AG04450 (cell line): Measurements from ENCODE around the gene KCNK3. TPM values are rescaled to one million over a fixed set of nuclear protein-coding genes. Genes with fewer than 3 reads are reported as not detected.

Source experiments
- CTCF ChIA-PET: fragments of 300-600, 350-600 bp; formaldehyde crosslinking; extraction: SDS; loops from one replicate; lab custom pipeline; 2022; ENCODE audit warnings: antibody characterized with exemption, inconsistent platforms; lab: Charles Lee
- POLR2A ChIA-PET: fragments of 350-600 bp; formaldehyde crosslinking; extraction: SDS; loops from one replicate; lab custom pipeline; 2021; ENCODE audit warnings: antibody characterized with exemption, inconsistent platforms; lab: Yijun Ruan, JAX
- DNase-seq: peaks from one replicate; pipeline ENCODE4 v3.0.0-alpha.2; 2011; ENCODE audit warnings: low read depth, low spot score
- H3K27ac ChIP-seq: one replicate; pipeline ENCODE4 v1.5.1; 2012; ENCODE audit warnings: low read depth, low read length, control low read depth
- H3K27me3 ChIP-seq: one replicate; pipeline ENCODE4 v1.6.0; 2012; ENCODE audit warnings: low read length; ENCODE audit not compliant: control insufficient read depth, insufficient read depth
- H3K4me3 ChIP-seq: 2 replicates; pipeline ENCODE4 v1.5.1; 2011; ENCODE audit warnings: mild to moderate bottlenecking, low read depth, low read length, control low read depth
- H3K9me3 ChIP-seq: 2 replicates; pipeline ENCODE4 v1.5.1; 2012; ENCODE audit warnings: low read length; ENCODE audit not compliant: control insufficient read depth, insufficient read depth
- polyA plus RNA-seq: library from polyadenylated mRNA; depleted of rRNA; stranded (reverse); fragments of >200 nt; gene quantifications from 2 replicates; pipeline ENCODE4 v1.2.3, GENCODE V29; 2011
- TF ChIP-seq, protein P1 (sequence below): IDR thresholded peaks from 2 replicates; pipeline ENCODE4 v1.5.1; 2011; ENCODE audit warnings: low read depth, low read length, control low read depth, inconsistent platforms

The KCNK3 gene
- polyA plus RNA-seq, 1 experiment = 0.05 TPM

GRCh38 chr2:26647981-26648380, 44.5 kb upstream of the KCNK3 start:
- no peak overlapping the region for H3K4me3 ChIP-seq
- TF ChIP-seq, protein P1, sequence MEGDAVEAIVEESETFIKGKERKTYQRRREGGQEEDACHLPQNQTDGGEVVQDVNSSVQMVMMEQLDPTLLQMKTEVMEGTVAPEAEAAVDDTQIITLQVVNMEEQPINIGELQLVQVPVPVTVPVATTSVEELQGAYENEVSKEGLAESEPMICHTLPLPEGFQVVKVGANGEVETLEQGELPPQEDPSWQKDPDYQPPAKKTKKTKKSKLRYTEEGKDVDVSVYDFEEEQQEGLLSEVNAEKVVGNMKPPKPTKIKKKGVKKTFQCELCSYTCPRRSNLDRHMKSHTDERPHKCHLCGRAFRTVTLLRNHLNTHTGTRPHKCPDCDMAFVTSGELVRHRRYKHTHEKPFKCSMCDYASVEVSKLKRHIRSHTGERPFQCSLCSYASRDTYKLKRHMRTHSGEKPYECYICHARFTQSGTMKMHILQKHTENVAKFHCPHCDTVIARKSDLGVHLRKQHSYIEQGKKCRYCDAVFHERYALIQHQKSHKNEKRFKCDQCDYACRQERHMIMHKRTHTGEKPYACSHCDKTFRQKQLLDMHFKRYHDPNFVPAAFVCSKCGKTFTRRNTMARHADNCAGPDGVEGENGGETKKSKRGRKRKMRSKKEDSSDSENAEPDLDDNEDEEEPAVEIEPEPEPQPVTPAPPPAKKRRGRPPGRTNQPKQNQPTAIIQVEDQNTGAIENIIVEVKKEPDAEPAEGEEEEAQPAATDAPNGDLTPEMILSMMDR = no peak
- ChIA-PET CTCF (no interaction called here), POLR2A (no interaction called here)
- H3K9me3 ChIP-seq = peaks cover 3% of the 10 kb centered on the region; the same call in 1 of the 2 replicates
- DNase-seq = no peak
- H3K27ac ChIP-seq = no peak overlapping the region
- peaks cover 73% of the 10 kb centered on the region for H3K27me3 ChIP-seq

GRCh38 chr2:26648516-26648915, 44.0 kb upstream of the KCNK3 start:
- CTCF ChIA-PET = no interaction called here
- POLR2A ChIA-PET = no interaction called here
- Histone ChIP-seq H3K27ac (no peak overlapping the region), H3K27me3 (peaks cover 73% of the 10 kb centered on the region), H3K9me3 (peaks cover 3% of the 10 kb centered on the region; the same call in 1 of the 2 replicates), H3K4me3 (no peak overlapping the region)
- no peak for DNase-seq
- TF ChIP-seq, protein P1 = no peak

DNA sequence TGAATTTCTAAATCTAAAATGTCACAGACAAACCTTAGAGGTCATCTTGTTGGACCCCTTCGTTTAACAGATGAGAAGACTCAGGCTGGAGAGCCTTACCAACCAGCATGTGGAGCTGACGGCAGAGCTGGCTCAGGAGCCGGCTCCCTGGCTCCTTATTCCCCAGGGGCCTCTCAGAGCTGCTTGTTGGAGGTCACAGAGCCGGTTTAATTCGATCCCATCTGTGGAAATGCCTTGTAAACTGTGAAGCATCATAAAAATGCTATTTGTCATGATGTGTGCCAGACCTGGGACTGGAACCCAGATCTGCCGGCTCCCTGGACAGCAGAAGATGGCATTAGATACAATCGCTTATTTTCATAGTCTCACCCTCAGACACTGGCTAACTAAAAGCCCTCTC, 43.2 kb upstream of the KCNK3 start:
- CTCF ChIA-PET = no interaction called here
- TF ChIP-seq, protein P1 = no peak
- H3K27me3 ChIP-seq = peaks cover 72% of the 10 kb centered on the region
- POLR2A ChIA-PET = no interaction called here
- H3K4me3 ChIP-seq = no peak overlapping the region
- DNase-seq = no peak
- H3K27ac ChIP-seq = no peak overlapping the region
- H3K9me3 ChIP-seq = peaks cover 3% of the 10 kb centered on the region; the same call in 1 of the 2 replicates

DNA sequence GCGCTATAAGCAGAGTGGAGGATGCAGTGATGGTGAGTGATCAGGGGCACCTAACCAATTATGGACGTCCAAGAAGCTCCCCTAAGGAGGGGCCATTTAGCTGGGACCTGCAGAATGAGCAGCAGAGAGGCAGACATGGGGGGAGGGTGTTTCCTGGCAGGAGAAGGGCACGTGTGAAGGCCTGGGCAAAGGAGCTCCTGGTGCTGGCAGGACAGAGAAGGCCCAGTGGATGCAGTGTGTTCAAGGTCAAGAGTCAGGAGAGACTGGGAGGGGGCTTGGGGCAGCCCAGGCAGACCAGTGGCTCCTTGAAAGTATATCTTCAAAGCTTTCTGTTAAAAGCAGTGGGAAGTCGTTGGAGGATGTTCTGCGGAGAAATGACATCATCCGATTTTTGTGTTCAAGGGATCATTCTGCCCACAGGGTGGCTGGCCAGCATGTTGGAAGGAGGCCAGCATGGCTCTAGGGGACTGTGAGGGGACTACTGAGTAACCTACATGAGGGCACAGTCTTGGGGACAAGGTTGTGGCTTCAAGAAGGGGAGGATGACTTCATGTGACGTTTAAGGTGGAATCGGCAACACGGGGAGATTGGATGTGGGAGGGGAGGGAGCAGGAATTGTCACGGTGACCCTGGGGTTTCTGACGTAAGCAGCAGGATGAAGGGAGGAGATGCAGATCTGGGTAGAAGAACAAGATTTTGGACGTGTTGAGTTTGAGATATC, 42.4 kb upstream of the KCNK3 start:
- CTCF ChIA-PET = interaction anchor here (1.2 to 1.7 kb wide), 3 partner anchors 45 to 96 kb away, joined by 3 to 11 read pairs (median 3); no protein-coding TSS in a partner anchor
- POLR2A ChIA-PET = no interaction called here
- Histone ChIP-seq H3K4me3 (no peak overlapping the region), H3K9me3 (peaks cover 3% of the 10 kb centered on the region; the same call in 1 of the 2 replicates), H3K27me3 (peaks cover 71% of the 10 kb centered on the region), H3K27ac (no peak overlapping the region)
- TF ChIP-seq, protein P1 = no peak
- no peak for DNase-seq
